ENCODE measurements around the gene HIRIP3.
A peak's percentile ranks its signal among the peaks of the same experiment; 100 is the strongest.
"Not testable (repeated sequence)": the region's sequence is repeated elsewhere in the genome, so short reads cannot be mapped to it uniquely, and the experiment has no call there.

The HIRIP3 gene

DNA sequence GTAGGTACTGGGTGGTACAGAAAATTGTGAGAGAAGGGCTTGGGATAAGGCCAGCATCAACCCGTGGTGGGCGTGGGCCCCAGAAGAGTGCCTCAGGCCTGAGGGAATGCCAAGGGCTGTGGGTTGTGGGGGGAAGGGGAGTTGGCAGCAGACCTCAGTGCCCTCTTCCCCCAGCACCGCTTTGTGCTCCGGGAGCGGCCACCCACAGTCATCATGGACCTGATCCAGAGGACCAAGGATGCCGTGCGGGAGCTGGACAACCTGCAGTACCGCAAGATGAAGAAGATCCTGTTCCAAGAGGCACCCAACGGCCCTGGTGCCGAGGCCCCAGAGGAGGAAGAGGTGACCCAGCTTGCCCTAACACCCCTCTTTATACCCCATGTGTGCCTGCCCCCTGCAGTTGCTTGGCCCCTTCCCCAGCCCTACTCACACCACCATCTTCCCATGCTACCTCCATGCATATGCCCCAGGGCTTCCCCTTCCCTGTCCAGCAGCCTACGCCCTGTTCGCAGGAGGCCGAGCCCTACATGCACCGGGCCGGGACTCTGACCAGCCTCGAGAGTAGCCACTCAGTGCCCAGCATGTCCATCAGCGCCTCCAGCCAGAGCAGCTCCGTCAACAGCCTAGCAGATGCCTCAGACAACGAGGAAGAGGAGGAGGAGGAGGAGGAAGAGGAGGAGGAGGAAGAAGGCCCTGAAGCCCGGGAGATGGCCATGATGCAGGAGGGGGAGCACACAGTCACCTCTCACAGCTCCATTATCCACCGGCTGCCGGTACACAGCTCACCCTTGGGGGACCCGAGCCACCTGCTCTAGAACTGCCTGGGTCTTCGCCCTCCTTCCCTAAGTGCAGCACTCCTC lies 12.6 kb downstream of the HIRIP3 start:
- DNase-seq, result no peak

DNA sequence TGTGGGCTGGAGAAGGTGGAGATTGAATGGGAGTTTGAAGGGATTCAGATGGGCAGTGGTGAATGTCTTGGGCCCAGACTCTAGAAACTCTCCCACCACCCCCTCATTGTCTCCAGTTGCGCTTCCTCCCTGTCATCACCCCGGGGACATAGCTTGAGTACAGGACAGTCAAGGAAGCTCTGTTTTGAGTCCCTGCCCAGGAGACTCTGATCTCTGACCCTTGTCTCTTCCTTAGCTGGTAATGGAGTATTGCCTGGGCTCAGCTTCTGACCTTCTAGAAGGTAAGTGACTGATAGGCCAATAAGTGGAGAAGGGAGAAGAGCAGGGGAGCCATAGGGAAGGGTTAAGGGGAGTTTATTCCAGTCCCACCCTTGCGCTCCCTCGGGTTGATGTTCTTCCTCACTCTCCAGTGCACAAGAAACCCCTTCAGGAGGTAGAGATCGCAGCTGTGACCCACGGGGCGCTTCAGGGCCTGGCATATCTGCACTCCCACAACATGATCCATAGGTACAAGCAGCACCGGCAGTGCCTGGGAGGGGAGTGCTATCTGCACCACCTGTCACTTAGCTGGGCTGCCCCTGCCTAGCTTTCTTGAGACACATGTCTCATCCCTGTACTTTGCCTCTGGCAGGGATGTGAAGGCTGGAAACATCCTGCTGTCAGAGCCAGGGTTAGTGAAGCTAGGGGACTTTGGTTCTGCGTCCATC lies 16.7 kb downstream of the HIRIP3 start:
- no peak for DNase-seq

DNA sequence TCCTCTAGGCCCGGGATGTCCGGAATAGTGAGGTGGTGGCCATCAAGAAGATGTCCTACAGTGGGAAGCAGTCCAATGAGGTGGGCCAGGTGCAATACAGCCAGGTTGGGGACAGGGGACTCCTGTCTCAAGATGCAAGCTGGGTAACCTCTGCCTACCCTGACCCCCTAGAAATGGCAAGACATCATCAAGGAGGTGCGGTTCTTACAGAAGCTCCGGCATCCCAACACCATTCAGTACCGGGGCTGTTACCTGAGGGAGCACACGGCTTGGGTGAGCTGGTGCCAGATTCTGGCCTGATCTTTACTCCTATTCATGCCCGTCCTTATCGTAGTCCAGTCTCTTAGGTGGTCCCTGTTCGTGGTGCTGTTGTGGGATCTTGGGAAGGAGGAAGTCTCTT lies 17.3 kb downstream of the HIRIP3 start:
- DNase-seq, result no peak

DNA sequence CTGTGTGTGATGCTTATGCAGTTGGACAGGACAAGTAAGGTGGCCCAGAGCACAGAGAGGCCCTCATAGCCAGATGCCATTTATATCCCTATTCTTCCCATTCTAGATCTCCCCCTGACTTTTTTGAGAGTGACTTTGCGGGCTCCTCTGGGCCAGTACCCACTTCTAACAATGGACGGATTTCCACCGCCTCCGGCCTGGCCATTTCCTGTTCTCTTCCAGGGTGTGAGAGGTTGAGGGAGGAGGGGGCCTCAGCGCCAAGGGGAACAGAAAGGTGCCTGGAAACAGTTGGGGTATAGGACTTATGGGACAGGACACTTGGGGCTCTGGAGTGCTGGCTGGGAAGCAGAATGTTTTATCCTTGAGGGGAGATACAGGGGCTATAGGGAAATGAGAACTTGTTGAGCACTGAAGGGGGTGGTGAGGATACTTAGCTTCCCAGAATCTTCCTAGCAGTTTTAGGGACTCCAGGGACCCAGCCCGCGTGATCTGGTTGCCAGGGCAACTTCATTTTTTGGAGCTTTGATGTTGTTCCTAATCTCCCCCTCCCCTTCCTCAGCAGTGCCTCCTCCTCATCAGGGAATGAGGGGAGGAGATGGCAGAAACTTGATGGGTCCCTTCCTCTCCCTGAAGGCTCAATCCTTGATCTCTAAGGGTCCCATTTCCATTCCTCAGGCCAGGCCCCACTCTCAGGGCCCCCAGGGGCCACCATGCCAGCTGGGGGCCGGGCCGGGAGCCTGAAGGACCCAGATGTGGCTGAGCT lies 18.2 kb downstream of the HIRIP3 start:
- no peak for DNase-seq

DNA sequence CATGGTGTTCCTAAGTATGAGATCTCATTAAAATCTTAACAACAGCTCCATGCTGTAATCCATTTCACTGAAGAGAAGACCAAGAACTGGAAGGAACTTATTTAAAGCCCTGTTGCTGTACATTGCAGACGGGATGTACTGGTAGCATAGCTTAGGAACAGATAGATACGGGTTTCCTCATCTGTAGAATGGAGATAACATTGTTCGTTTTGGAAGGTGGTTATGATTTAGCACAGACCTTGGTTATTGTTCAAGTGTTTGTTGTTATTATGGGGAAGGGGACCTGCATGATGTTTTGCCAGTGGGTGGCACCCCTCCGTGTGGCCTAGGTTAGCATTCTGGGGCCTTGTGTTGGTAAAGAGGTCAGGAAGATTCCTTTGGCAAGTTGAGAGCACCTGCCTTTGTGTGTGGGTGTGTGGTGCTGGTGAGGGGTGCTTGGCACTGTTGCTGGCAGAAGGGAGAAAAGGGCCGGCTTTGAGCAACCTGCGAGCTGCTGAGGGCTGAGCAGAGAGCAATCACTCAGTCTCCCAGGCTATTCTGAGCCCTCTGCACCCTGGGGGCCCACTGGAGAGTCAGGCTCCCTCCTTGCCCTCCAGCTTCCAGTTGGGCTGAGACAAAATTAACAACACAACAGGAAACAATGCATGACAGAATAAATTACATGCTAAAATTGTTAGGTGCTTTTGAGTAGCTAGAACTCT lies 19.5 kb downstream of the HIRIP3 start:
- DNase-seq, result no peak

GRCh38 chr16:29975134-29975538 lies 20.3 kb downstream of the HIRIP3 start:
- DNase-seq, result no peak

GRCh38 chr16:29974291-29975133 lies 20.9 kb downstream of the HIRIP3 start:
- DNase-seq, result no peak

GRCh38 chr16:29973384-29974246 lies 21.8 kb downstream of the HIRIP3 start, which contains the start of gene TAOK2:
TSS of gene TAOK2 (plus strand) at chr16:29973868. CDS start at chr16:29977773, 3,905 bp downstream.
- DNase-seq, result peak; percentile 97

DNA sequence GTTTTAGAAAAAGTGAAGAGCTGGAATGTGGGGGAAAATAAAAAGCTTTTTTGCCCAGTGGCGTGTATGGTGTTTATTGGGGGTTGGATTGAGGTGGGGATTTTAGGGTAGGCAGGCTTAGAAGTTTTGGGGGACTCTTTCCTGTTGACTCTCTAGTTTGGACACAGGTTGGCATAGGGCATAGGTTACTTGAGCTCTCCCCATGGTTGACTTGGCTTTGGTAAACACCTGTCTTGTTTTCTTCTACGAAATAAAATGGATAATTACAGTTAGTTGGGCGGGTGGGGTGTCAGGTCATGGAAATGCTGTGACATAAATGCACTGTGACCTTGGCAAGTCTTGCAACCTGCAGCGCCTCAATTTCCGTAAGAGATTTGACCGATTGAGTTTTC lies 22.4 kb downstream of the HIRIP3 start:
- DNase-seq, result no peak

GRCh38 chr16:29972500-29972899 lies 22.9 kb downstream of the HIRIP3 start:
- no peak for DNase-seq

- DNase-seq, result no peak
These were observed 24.1 kb downstream of the HIRIP3 start for GRCh38 chr16:29971304-29971703.

DNA sequence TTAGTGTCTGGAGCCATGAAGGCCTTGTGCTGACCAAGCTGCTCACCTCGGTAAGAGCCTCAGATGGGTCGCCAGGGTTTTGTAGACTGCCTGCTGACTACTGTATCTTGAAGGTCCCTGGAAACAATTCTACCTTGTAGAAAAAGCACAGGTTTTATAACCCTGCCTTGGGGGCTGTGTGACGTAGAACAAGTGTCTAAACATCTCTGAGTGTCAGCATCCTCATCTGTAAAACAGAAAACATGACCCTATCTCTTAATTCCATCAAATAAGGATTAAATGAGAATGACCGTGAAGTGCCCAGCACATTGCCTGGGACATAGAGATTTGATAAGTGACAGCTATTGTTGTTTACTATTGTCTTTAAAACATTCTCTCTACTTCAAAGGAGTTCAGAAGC lies 27.2 kb downstream of the HIRIP3 start:
- DNase-seq, result no peak

- no peak for DNase-seq
These were observed 32.2 kb downstream of the HIRIP3 start for GRCh38 chr16:29963021-29963743.

DNA sequence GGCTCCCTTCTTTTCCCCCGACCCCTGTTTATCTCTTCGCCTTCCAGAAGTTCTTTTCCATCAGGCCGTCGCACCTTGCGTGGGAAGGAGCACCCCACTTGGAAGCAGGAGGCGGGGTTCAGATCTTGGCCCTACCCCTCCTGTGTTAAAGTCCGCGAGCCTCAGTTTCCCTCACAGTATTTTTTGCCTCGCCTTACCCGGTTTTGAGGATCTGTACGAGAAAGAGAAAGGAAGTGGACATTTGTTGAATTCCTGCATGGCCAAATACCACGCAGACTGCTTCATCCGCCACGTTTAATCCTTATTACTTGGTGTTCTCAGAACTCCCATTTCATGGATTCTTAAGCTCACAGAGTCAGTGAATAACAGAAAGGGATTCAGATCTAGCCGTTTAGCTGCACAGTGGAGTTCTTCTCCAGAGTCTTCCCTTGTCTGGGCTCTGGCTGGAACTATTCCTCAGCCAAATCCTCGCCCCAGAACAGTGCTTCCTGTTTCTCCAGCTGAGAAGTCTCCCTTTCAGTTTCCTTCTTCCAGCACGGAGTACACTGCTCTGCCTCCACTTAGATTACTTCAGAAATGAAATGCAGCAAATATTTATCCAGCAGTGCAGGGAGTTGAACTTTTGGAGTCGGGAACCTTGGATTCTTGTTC lies 32.9 kb downstream of the HIRIP3 start:
- DNase-seq, result no peak

DNA sequence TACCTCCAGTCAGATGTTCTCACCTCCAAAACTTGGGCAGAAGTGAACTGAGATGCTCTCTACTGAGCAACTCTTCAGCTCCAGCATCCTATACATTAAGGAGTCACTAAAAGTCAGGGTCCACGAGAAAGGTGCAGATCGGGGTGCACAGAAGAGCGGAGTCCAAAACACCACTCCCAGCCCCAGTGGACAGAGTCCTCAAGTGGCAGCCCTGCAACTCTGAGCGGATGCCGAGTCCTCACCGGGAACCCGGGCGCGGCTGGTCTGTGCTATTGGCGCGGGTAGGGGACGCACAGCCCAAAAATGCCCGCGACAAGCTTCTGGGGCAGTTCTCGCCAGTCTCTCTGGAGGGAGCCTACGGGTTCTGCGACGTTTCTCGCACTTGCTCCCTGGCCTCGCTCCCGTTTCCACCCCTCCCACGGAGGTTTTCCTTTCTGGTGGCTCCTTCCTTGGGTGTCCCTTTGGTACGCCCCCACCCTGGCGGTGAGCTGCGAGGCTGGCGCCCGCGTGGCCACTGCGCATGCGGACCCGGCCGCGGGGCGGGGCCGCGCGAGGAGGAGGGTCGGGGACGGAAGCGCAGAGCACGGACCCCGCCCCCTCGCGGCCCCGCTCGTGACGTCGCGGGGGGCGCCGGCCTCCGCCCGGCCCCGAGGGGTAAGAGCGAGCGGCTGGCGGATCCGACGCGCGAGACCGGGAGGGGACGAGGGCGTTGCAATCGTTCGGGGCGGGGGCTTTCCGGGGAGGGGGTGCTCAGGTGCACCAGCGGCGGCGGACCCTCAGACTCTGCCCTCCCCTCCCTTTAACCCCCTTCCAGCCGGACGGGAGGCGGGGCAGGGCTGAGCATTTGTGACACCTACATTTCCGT lies 33.7 kb downstream of the HIRIP3 start, which contains the start of gene TMEM219:
Gene TMEM219 (plus strand): TSS at position 601 of the 865 bp plus-strand sequence. CDS start 1,065 bp downstream, outside the sequence.
- peak; percentile 66 for DNase-seq

GRCh38 chr16:29961127-29961478 lies 34.3 kb downstream of the HIRIP3 start:
- DNase-seq, result no peak

DNA sequence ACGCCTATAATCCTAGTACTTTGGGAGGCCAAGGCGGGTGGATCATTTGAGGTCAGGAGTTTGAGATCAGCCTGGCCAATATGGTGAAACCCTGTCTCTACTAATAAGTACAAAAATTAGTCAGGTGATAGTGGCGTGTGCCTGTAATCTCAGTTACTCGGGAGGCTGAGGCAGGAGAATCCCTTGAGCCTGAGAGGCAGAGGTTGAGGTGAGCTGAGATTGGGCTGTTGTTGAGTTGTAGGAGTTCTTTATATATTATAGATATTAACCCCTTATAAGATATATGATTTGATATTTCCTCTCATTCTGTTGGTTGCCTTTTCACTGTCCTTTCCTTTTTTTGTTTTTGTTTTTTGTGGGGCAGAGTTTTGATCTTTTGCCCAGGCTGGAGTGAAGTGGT lies 35.6 kb downstream of the HIRIP3 start:
- DNase-seq, result not testable (repeated sequence)

GRCh38 chr16:29959293-29959692 lies 36.1 kb downstream of the HIRIP3 start:
- no peak for DNase-seq
